H9 (cell line): ENCODE measurements around the gene RRH. TPM values are rescaled to one million over a fixed set of nuclear protein-coding genes. Genes with fewer than 3 reads are reported as not detected.

Experiments
- DNase-seq: peaks from one replicate; pipeline ENCODE4 v3.0.0-alpha.2; 2017
- H2AFZ ChIP-seq: one replicate; pipeline ENCODE4 v1.6.1; 2013; ENCODE audit warnings: mild to moderate bottlenecking, low read length, control low read depth, moderate library complexity
- H2AK5ac ChIP-seq: 2 replicates; pipeline ENCODE4 v1.6.1; 2013; ENCODE audit warnings: low read length, control low read depth, mixed read lengths; ENCODE audit not compliant: insufficient read length
- H2BK120ac ChIP-seq: one replicate; pipeline ENCODE4 v1.6.1; 2013; ENCODE audit warnings: low read depth, mild to moderate bottlenecking, low read length, control low read depth, inconsistent platforms; ENCODE audit not compliant: poor library complexity, severe bottlenecking
- H2BK12ac ChIP-seq: 2 replicates; pipeline ENCODE4 v1.6.1; 2013; ENCODE audit warnings: low read length, control low read depth, mixed read lengths, low read depth; ENCODE audit not compliant: insufficient read length
- H2BK15ac ChIP-seq: 2 replicates; pipeline ENCODE4 v1.6.1; 2013; ENCODE audit warnings: low read depth, low read length, control low read depth
- H2BK20ac ChIP-seq: one replicate; pipeline ENCODE4 v1.6.1; 2013; ENCODE audit warnings: low read depth, mild to moderate bottlenecking, low read length, control low read depth, inconsistent platforms; ENCODE audit not compliant: poor library complexity, severe bottlenecking
- H2BK5ac ChIP-seq: 2 replicates; pipeline ENCODE4 v1.6.1; 2013; ENCODE audit warnings: low read length, control low read depth, mixed read lengths; ENCODE audit not compliant: insufficient read length
- H3K14ac ChIP-seq: 2 replicates; pipeline ENCODE4 v1.6.1; 2013; ENCODE audit warnings: low read length, control low read depth; ENCODE audit not compliant: insufficient read depth
- H3K18ac ChIP-seq: 2 replicates; pipeline ENCODE4 v1.6.1; 2013; ENCODE audit warnings: low read depth, mild to moderate bottlenecking, mixed read lengths, low read length, control low read depth; ENCODE audit not compliant: insufficient read length
- H3K23ac ChIP-seq: 2 replicates; pipeline ENCODE4 v1.6.1; 2013; ENCODE audit warnings: low read length, control low read depth, mixed read lengths, low read depth; ENCODE audit not compliant: insufficient read length
- H3K23me2 ChIP-seq: 2 replicates; pipeline ENCODE4 v1.6.1; 2013; ENCODE audit warnings: low read depth, mild to moderate bottlenecking, mixed read lengths, low read length, control low read depth; ENCODE audit not compliant: insufficient read length, poor library complexity, severe bottlenecking
- H3K27ac ChIP-seq: 2 replicates; pipeline ENCODE4 v1.5.1; 2013; ENCODE audit warnings: low read length, control low read depth, mixed read lengths, low read depth; ENCODE audit not compliant: insufficient read length
- H3K27me3 ChIP-seq: 2 replicates; pipeline ENCODE4 v1.6.1; 2013; ENCODE audit warnings: low read length, control low read depth, inconsistent platforms; ENCODE audit not compliant: insufficient read depth
- H3K4ac ChIP-seq: 2 replicates; pipeline ENCODE4 v1.6.1; 2013; ENCODE audit warnings: low read depth, mild to moderate bottlenecking, control low read depth, inconsistent platforms, low read length, moderate library complexity
- H3K4me1 ChIP-seq: 2 replicates; pipeline ENCODE4 v1.6.1; 2013; ENCODE audit warnings: low read length, control low read depth, inconsistent platforms; ENCODE audit not compliant: insufficient read depth
- H3K4me2 ChIP-seq: 2 replicates; pipeline ENCODE4 v1.6.1; 2013; ENCODE audit warnings: low read length, control low read depth, mixed read lengths; ENCODE audit not compliant: insufficient read length, insufficient read depth
- H3K56ac ChIP-seq: 2 replicates; pipeline ENCODE4 v1.6.1; 2013; ENCODE audit warnings: low read depth, mild to moderate bottlenecking, mixed read lengths, low read length, control low read depth; ENCODE audit not compliant: insufficient read length
- H3K79me1 ChIP-seq: 2 replicates; pipeline ENCODE4 v1.6.1; 2013; ENCODE audit warnings: low read depth, mild to moderate bottlenecking, moderate library complexity, low read length, control low read depth, inconsistent platforms; ENCODE audit not compliant: insufficient read depth, poor library complexity, severe bottlenecking
- H3K79me2 ChIP-seq: 2 replicates; pipeline ENCODE4 v1.6.1; 2013; ENCODE audit warnings: low read length, control low read depth, inconsistent platforms; ENCODE audit not compliant: insufficient read depth
- H3K9ac ChIP-seq: 2 replicates; pipeline ENCODE4 v1.6.1; 2013; ENCODE audit warnings: low read length, control low read depth, mixed read lengths; ENCODE audit not compliant: insufficient read length; ENCODE audit errors: extremely low read depth
- H3K9me3 ChIP-seq: one replicate; pipeline ENCODE4 v1.6.1; 2013; ENCODE audit warnings: low read depth, low read length, inconsistent platforms; ENCODE audit not compliant: control insufficient read depth
- H3T11ph ChIP-seq: one replicate; pipeline ENCODE4 v1.6.1; 2013; ENCODE audit warnings: mild to moderate bottlenecking, low read length, control low read depth, inconsistent platforms
- H4K20me1 ChIP-seq: one replicate; pipeline ENCODE4 v1.6.1; 2013; ENCODE audit not compliant: control insufficient read depth, insufficient read length, insufficient read depth
- H4K5ac ChIP-seq: 2 replicates; pipeline ENCODE4 v1.6.1; 2013; ENCODE audit warnings: low read depth, mild to moderate bottlenecking, mixed read lengths, low read length, control low read depth; ENCODE audit not compliant: insufficient read length
- H4K8ac ChIP-seq: replicated peaks from 2 replicates; pipeline ENCODE4 v1.6.1; 2013; ENCODE audit warnings: low read length, control low read depth, mixed read lengths, low read depth; ENCODE audit not compliant: insufficient read length
- H4K91ac ChIP-seq: 2 replicates; pipeline ENCODE4 v1.6.1; 2013; ENCODE audit warnings: low read depth, mild to moderate bottlenecking, moderate library complexity, mixed read lengths, low read length, control low read depth; ENCODE audit not compliant: insufficient read length
- H3K27ac Mint-ChIP-seq, 3 experiments: 2 replicates in 2 of 3; 3 replicates in 1 of 3; pipeline ENCODE4 v1.8.0; 2020 to 2021; ENCODE audit warnings: mixed read lengths in 3 of 3, mild to moderate bottlenecking in 1 of 3, moderate library complexity in 1 of 3
- H3K27me3 Mint-ChIP-seq: 2 replicates; pipeline ENCODE4 v1.8.0; 2021; ENCODE audit warnings: low read depth, mild to moderate bottlenecking, moderate library complexity, mixed read lengths
- H3K36me3 Mint-ChIP-seq, 3 experiments: 2 replicates in 2 of 3; 3 replicates in 1 of 3; pipeline ENCODE4 v1.8.0; 2020 to 2021; ENCODE audit warnings: low read depth in 3 of 3, mixed read lengths in 3 of 3; ENCODE audit not compliant: insufficient read depth in 1 of 3
- H3K4me1 Mint-ChIP-seq, 2 experiments: 2 replicates each; pipeline ENCODE4 v1.8.0; 2020; ENCODE audit warnings: mixed read lengths in 2 of 2
- H3K4me3 Mint-ChIP-seq, 2 experiments: 2 replicates in 1 of 2; 3 replicates in 1 of 2; pipeline ENCODE4 v1.8.0; 2020 to 2021; ENCODE audit warnings: mild to moderate bottlenecking in 2 of 2, mixed read lengths in 2 of 2, moderate library complexity in 1 of 2
- H3K9me3 Mint-ChIP-seq, 2 experiments: 2 replicates in 1 of 2; 3 replicates in 1 of 2; pipeline ENCODE4 v1.8.0; 2020; ENCODE audit warnings: mild to moderate bottlenecking in 2 of 2, mixed read lengths in 2 of 2, moderate library complexity in 1 of 2
- CTCF ChIP-seq: fragments of 200-600 bp; sonication (generic); conservative IDR thresholded peaks from 3 replicates; pipeline ENCODE4 v1.8.0; 2021; ENCODE audit warnings: antibody characterized with exemption, mild to moderate bottlenecking
- WGBS: extraction: QIAGEN DNeasy Blood & Tissue Kit; methylation state at CpG from one replicate; pipeline ENCODE4 v1.1.7; 2013; ENCODE audit warnings: missing lambda C conversion rate, low lambda C conversion rate, mixed read lengths; ENCODE audit not compliant: insufficient read length; ENCODE audit errors: extremely low coverage; 5-methylcytosine and 5-hydroxymethylcytosine counted together
- total RNA-seq: library from RNA; stranded (reverse); gene quantifications from 2 replicates; pipeline ENCODE4 v1.2.1, GENCODE V29; 2021

Gene RRH
- total RNA-seq, 1 experiment from 2014 or later, result not detected

GRCh38 chr4:109801099-109801789, 26.5 kb upstream of the RRH start:
- Histone ChIP-seq H3K27ac (no peak overlapping the region), H3K23me2 (no peaks in the 10 kb centered on the region), H2BK120ac (no peak overlapping the region), H4K20me1 (no peaks in the 10 kb centered on the region), H2BK5ac (no peak overlapping the region), H3K79me2 (no peaks in the 10 kb centered on the region), H3K4ac (no peak overlapping the region), H2AK5ac (no peak overlapping the region), H3K56ac (no peak overlapping the region), H3K23ac (no peak overlapping the region), H2AFZ (no peak overlapping the region), H2BK15ac (no peak overlapping the region), H3K18ac (no peak overlapping the region), H3K14ac (no peak overlapping the region), H3T11ph (no peak overlapping the region), H3K27me3 (no peaks in the 10 kb centered on the region), H3K4me2 (no peak overlapping the region), H3K9ac (no peak overlapping the region), H4K91ac (no peak overlapping the region), H3K79me1 (no peaks in the 10 kb centered on the region), H3K4me1 (no peaks in the 10 kb centered on the region), H4K8ac (no peak overlapping the region), H2BK12ac (no peak overlapping the region), H3K9me3 (no peaks in the 10 kb centered on the region), H2BK20ac (no peak overlapping the region), H4K5ac (no peak overlapping the region)
- H3K36me3 Mint-ChIP-seq, result no peaks in the 10 kb centered on the region; a peak in 1 of 7 replicates
- no peaks in the 10 kb centered on the region for H3K27me3 Mint-ChIP-seq
- TF ChIP-seq CTCF, result no peak
- DNase-seq, result no peak
- no peaks in the 10 kb centered on the region for H3K4me1 Mint-ChIP-seq
- WGBS, result no CpG with 5 or more reads among the region's 4 CpGs
- no peak overlapping the region for H3K4me3 Mint-ChIP-seq
- H3K9me3 Mint-ChIP-seq, result peaks cover 3 to 5% of the 10 kb centered on the region in 2 experiments; a peak in 4 of 5 replicates
- H3K27ac Mint-ChIP-seq, result no peak overlapping the region
